GM23338 (cell line): ENCODE results near the gene DNAL1. TPM values are rescaled to one million over a fixed set of nuclear protein-coding genes. Genes with fewer than 3 reads are reported as not detected.

Experiments used
- ATAC-seq: fragments of 200-7000 bp; cut with Tn5 transposase; 3 replicates; pipeline ENCODE4 v1.9.1; 2020
- DNase-seq: peaks from one replicate; pipeline ENCODE4 v3.0.0-alpha.2; 2015; ENCODE audit warnings: low spot score
- H2AFZ ChIP-seq: fragments of 200-600 bp; sonication (generic); 2 replicates; pipeline ENCODE4 v1.8.0; 2016; ENCODE audit warnings: antibody characterized with exemption, mild to moderate bottlenecking, moderate library complexity
- H3F3A ChIP-seq: fragments of 200-600 bp; sonication (generic); replicated peaks from 2 replicates; pipeline ENCODE4 v1.8.0; 2017; ENCODE audit warnings: antibody characterized with exemption, mixed run types, low read depth
- H3K27ac ChIP-seq: fragments of 200-600 bp; sonication (generic); 2 replicates; pipeline ENCODE4 v1.6.1; 2016; ENCODE audit warnings: low read depth
- H3K27me3 ChIP-seq: fragments of 200-600 bp; sonication (generic); 2 replicates; pipeline ENCODE4 v1.8.0; 2016; ENCODE audit warnings: mild to moderate bottlenecking, mixed run types, moderate library complexity; ENCODE audit not compliant: insufficient read depth
- H3K36me3 ChIP-seq: fragments of 200-600 bp; sonication (generic); 2 replicates; pipeline ENCODE4 v1.8.0; 2016; ENCODE audit warnings: mild to moderate bottlenecking; ENCODE audit not compliant: insufficient read depth
- H3K4me1 ChIP-seq: fragments of 200-600 bp; sonication (generic); 2 replicates; pipeline ENCODE4 v1.8.0; 2016; ENCODE audit warnings: mild to moderate bottlenecking, moderate library complexity; ENCODE audit not compliant: insufficient read depth
- H3K4me2 ChIP-seq: fragments of 200-600 bp; sonication (generic); 2 replicates; pipeline ENCODE4 v1.7.1; 2017; ENCODE audit warnings: mixed run types
- H3K4me3 ChIP-seq: fragments of 200-600 bp; sonication (generic); 2 replicates; pipeline ENCODE4 v1.6.1; 2016; ENCODE audit warnings: mixed run types
- H3K79me2 ChIP-seq: fragments of 200-600 bp; sonication (generic); replicated peaks from 2 replicates; pipeline ENCODE4 v1.8.0; 2017; ENCODE audit warnings: mild to moderate bottlenecking; ENCODE audit not compliant: insufficient read depth
- H3K9me2 ChIP-seq: fragments of 200-600 bp; sonication (generic); 2 replicates; pipeline ENCODE4 v1.8.0; 2017; ENCODE audit not compliant: insufficient read depth
- H4K20me1 ChIP-seq: fragments of 200-600 bp; sonication (generic); replicated peaks from 2 replicates; pipeline ENCODE4 v1.8.0; 2017; ENCODE audit warnings: mild to moderate bottlenecking; ENCODE audit not compliant: insufficient read depth
- H3K27ac Mint-ChIP-seq: 2 replicates; pipeline ENCODE4 v1.8.0; 2020; ENCODE audit warnings: inconsistent platforms, mild to moderate bottlenecking, moderate library complexity, mixed read lengths
- H3K27me3 Mint-ChIP-seq: 3 replicates; pipeline ENCODE4 v1.8.0; 2022; ENCODE audit warnings: low read depth, mild to moderate bottlenecking, moderate library complexity, mixed read lengths, inconsistent platforms; ENCODE audit not compliant: insufficient read depth, poor library complexity
- H3K36me3 Mint-ChIP-seq: 3 replicates; pipeline ENCODE4 v1.8.0; 2021; ENCODE audit warnings: low read depth, mild to moderate bottlenecking, inconsistent platforms, moderate library complexity, mixed read lengths
- H3K4me1 Mint-ChIP-seq: 3 replicates; pipeline ENCODE4 v1.8.0; 2020; ENCODE audit warnings: mild to moderate bottlenecking, inconsistent platforms, mixed read lengths
- H3K4me3 Mint-ChIP-seq: 3 replicates; pipeline ENCODE4 v1.8.0; 2021; ENCODE audit warnings: moderate library complexity, mild to moderate bottlenecking, inconsistent platforms, mixed read lengths
- H3K9me3 Mint-ChIP-seq: 3 replicates; pipeline ENCODE4 v1.8.0; 2020; ENCODE audit warnings: moderate library complexity, mild to moderate bottlenecking, inconsistent platforms, mixed read lengths
- EZH2 ChIP-seq: fragments of 200-600 bp; sonication (generic); IDR thresholded peaks from one replicate; pipeline ENCODE4 v1.8.0; 2017; ENCODE audit warnings: antibody characterized with exemption, mild to moderate bottlenecking, low read depth; ENCODE audit not compliant: unreplicated experiment
- POLR2AphosphoS5 ChIP-seq: IDR thresholded peaks from 2 replicates; pipeline ENCODE4 v1.6.1; 2016; ENCODE audit warnings: antibody characterized with exemption, low read depth
- STAT1 ChIP-seq: IDR thresholded peaks from one replicate; pipeline ENCODE4 v1.6.1; 2016; ENCODE audit warnings: antibody characterized with exemption; ENCODE audit not compliant: unreplicated experiment
- ZNF114 ChIP-seq: fragments of 250-450 bp; sonication (Bioruptor Pico); IDR thresholded peaks from 2 replicates; pipeline ENCODE4 v1.5.0; 2020; ENCODE audit warnings: mild to moderate bottlenecking, moderate library complexity
- ZNF331 ChIP-seq: fragments of 250-450 bp; sonication (Bioruptor Pico); IDR thresholded peaks from 2 replicates; pipeline ENCODE4 v1.5.0; 2020; ENCODE audit warnings: low read depth, mild to moderate bottlenecking, moderate library complexity
- polyA plus RNA-seq: library from polyadenylated mRNA; unstranded; fragments of >200 nt; fragmentation: Nextera tagmentation; extraction: Ambion mirVana; gene quantifications from 2 replicates; pipeline ENCODE4 v1.2.1, GENCODE V29; 2016
- total RNA-seq: library from RNA; depleted of rRNA; stranded (reverse); fragments of >200 nt; shearing (Covaris generic); gene quantifications from 2 replicates; pipeline ENCODE4 v1.2.3, GENCODE V29; 2014
- TF ChIP-seq, protein P1 (sequence below): IDR thresholded peaks from one replicate; pipeline ENCODE4 v1.6.1; 2018; ENCODE audit warnings: antibody characterized with exemption; ENCODE audit not compliant: unreplicated experiment
- TF ChIP-seq, protein P2 (sequence below), 2 experiments: fragments of 200-600 bp in 1 of 2; sonication (generic) in 1 of 2; conservative IDR thresholded peaks; 2 replicates each; pipeline versions ENCODE4 v1.5.1 to v1.6.1; 2016 to 2017; ENCODE audit warnings: antibody characterized with exemption in 2 of 2, low read depth in 2 of 2, mild to moderate bottlenecking in 2 of 2, moderate library complexity in 1 of 2
- TF ChIP-seq, protein P3 (sequence below): IDR thresholded peaks from 2 replicates; pipeline ENCODE4 v1.6.1; 2016; ENCODE audit warnings: antibody characterized with exemption

DNAL1 gene
- total and polyA plus RNA-seq, 2 experiments from 2014 or later: 7.6 to 29.3 TPM

DNA sequence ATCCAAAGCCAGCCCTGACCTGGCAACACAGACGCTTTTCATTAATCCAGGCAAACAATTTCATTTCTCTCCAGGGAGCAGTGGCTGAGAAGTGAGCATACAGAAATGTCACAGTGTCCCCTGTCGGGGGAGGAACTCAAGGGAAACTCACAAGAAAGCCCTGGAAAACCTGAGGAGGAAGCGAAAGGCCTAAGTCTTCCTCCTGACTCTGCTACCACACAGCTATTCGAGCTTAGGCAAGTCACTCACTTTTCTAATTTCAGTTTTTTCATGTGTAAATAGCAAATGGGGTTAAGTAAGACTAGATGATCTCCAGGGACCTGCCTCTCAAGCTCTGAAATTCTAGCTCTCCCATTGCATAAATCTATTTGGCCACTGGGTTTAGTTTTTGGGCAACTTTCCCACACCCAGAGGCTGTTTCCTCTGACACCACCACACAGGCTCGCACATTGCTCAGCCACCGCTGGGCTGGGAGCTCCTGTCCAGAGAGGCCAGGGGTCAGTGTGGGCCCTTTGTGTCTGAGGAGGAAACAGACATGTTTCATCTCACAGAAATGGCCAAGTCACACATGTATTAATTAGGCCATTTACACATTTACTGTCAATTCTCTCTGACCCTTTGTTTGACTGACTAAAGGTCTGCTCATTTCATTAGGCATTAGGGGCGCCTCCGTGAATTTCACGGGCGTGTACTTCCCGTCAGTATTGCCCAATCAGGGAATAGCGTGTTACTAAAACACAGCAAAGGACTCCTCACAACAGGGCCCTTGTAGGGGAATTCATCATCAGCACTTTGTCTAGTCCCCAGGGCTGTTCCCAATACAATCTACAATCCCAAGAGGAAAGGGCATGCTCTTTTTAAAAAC lies 79.2 kb downstream of the DNAL1 start:
- Histone ChIP-seq H3F3A (peaks cover 18% of the 10 kb centered on the region; the same call in 1 of the 2 replicates), H2AFZ (no peak overlapping the region), H3K36me3 (no peaks in the 10 kb centered on the region), H3K4me3 (no peak overlapping the region), H3K4me1 (peaks cover 38% of the 10 kb centered on the region), H4K20me1 (no peaks in the 10 kb centered on the region), H3K79me2 (no peaks in the 10 kb centered on the region), H3K27ac (0 out of 2 replicates have a peak overlapping the region, but pooled peaks have one; percentile 43), H3K9me2 (no peaks in the 10 kb centered on the region), H3K27me3 (no peaks in the 10 kb centered on the region), H3K4me2 (peak overlapping the region; percentile 45; the same call in 1 of the 2 replicates)
- DNase-seq (peak; percentile 35), ATAC-seq (no peak)
- Mint-ChIP-seq H3K27ac (peak overlapping the region; percentile 57), H3K36me3 (peaks cover 26% of the 10 kb centered on the region), H3K4me3 (no peak overlapping the region), H3K4me1 (peaks cover 59% of the 10 kb centered on the region), H3K9me3 (no peaks in the 10 kb centered on the region), H3K27me3 (peaks cover 13% of the 10 kb centered on the region)
- TF ChIP-seq, protein P1, sequence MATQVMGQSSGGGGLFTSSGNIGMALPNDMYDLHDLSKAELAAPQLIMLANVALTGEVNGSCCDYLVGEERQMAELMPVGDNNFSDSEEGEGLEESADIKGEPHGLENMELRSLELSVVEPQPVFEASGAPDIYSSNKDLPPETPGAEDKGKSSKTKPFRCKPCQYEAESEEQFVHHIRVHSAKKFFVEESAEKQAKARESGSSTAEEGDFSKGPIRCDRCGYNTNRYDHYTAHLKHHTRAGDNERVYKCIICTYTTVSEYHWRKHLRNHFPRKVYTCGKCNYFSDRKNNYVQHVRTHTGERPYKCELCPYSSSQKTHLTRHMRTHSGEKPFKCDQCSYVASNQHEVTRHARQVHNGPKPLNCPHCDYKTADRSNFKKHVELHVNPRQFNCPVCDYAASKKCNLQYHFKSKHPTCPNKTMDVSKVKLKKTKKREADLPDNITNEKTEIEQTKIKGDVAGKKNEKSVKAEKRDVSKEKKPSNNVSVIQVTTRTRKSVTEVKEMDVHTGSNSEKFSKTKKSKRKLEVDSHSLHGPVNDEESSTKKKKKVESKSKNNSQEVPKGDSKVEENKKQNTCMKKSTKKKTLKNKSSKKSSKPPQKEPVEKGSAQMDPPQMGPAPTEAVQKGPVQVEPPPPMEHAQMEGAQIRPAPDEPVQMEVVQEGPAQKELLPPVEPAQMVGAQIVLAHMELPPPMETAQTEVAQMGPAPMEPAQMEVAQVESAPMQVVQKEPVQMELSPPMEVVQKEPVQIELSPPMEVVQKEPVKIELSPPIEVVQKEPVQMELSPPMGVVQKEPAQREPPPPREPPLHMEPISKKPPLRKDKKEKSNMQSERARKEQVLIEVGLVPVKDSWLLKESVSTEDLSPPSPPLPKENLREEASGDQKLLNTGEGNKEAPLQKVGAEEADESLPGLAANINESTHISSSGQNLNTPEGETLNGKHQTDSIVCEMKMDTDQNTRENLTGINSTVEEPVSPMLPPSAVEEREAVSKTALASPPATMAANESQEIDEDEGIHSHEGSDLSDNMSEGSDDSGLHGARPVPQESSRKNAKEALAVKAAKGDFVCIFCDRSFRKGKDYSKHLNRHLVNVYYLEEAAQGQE: no peak
- no peak for TF ChIP-seq STAT1
- TF ChIP-seq, protein P2, sequence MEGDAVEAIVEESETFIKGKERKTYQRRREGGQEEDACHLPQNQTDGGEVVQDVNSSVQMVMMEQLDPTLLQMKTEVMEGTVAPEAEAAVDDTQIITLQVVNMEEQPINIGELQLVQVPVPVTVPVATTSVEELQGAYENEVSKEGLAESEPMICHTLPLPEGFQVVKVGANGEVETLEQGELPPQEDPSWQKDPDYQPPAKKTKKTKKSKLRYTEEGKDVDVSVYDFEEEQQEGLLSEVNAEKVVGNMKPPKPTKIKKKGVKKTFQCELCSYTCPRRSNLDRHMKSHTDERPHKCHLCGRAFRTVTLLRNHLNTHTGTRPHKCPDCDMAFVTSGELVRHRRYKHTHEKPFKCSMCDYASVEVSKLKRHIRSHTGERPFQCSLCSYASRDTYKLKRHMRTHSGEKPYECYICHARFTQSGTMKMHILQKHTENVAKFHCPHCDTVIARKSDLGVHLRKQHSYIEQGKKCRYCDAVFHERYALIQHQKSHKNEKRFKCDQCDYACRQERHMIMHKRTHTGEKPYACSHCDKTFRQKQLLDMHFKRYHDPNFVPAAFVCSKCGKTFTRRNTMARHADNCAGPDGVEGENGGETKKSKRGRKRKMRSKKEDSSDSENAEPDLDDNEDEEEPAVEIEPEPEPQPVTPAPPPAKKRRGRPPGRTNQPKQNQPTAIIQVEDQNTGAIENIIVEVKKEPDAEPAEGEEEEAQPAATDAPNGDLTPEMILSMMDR (conservative IDR thresholded peaks at IDR 0.05; ENCODE audit: low read depth in 2 of 2): peak in 1 of 2 experiments; percentile 15; a peak in 1 of 4 replicates
- no peak for TF ChIP-seq POLR2AphosphoS5

DNA sequence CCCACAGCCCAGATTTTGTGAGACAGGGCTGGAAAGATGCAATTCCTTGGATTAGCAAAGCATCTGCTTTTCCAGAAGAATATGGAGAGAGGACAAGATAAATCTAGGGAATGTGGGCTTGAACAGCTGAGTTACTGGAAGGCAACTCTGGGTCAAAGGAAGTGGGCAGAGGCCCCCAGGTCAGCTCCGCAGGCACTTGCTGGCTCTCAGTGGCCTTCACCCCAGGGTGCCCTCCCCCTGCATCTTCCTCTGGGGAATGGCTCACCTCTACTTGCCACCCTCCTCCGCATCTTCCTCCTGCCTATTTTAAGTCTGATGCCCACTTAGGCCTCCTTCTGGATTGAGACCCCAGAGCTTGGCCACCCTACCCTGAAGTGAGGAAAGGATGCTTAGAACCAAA lies 79.9 kb downstream of the DNAL1 start:
- Histone ChIP-seq H3K27ac (no peak overlapping the region), H3K36me3 (no peaks in the 10 kb centered on the region), H3K4me1 (peaks cover 34% of the 10 kb centered on the region), H3K27me3 (no peaks in the 10 kb centered on the region), H3K9me2 (no peaks in the 10 kb centered on the region), H3F3A (peaks cover 13% of the 10 kb centered on the region; the same call in 1 of the 2 replicates), H3K4me2 (no peak overlapping the region), H3K79me2 (no peaks in the 10 kb centered on the region), H4K20me1 (no peaks in the 10 kb centered on the region), H2AFZ (no peak overlapping the region), H3K4me3 (no peak overlapping the region)
- peaks cover 54% of the 10 kb centered on the region for H3K4me1 Mint-ChIP-seq
- H3K9me3 Mint-ChIP-seq: no peaks in the 10 kb centered on the region
- ATAC-seq: no peak
- no peak overlapping the region for H3K27ac Mint-ChIP-seq
- no peak overlapping the region for H3K4me3 Mint-ChIP-seq
- no peak for DNase-seq
- peaks cover 33% of the 10 kb centered on the region for H3K36me3 Mint-ChIP-seq
- H3K27me3 Mint-ChIP-seq: peaks cover 18% of the 10 kb centered on the region
- TF ChIP-seq ZNF331: no peak
- no peak for TF ChIP-seq ZNF114 (CRISPR knock-in tag)
- TF ChIP-seq, protein P1: no peak
- TF ChIP-seq, protein P2 (conservative IDR thresholded peaks at IDR 0.05; ENCODE audit: low read depth in 2 of 2): no peak
- TF ChIP-seq, protein P3, sequence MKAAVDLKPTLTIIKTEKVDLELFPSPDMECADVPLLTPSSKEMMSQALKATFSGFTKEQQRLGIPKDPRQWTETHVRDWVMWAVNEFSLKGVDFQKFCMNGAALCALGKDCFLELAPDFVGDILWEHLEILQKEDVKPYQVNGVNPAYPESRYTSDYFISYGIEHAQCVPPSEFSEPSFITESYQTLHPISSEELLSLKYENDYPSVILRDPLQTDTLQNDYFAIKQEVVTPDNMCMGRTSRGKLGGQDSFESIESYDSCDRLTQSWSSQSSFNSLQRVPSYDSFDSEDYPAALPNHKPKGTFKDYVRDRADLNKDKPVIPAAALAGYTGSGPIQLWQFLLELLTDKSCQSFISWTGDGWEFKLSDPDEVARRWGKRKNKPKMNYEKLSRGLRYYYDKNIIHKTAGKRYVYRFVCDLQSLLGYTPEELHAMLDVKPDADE: no peak
- TF ChIP-seq EZH2: no peak
- TF ChIP-seq POLR2AphosphoS5: no peak
